ENCODE measurements around the gene SPAG16.

The SPAG16 gene

GRCh38 chr2:213241817-213242216 lies 42.4 kb upstream of the SPAG16 start:
- TF ChIP-seq CTCF (IDR thresholded peaks at IDR 0.05; ENCODE audit: control insufficient read depth, extremely low read depth, insufficient read depth): no peak
- H3K4me3 ChIP-seq (ENCODE audit: low read depth, low read length): no peak overlapping the region
- DNase-seq (ENCODE audit: low read depth): no peak

- DNase-seq (ENCODE audit: low read depth): no peak
- TF ChIP-seq CTCF (IDR thresholded peaks at IDR 0.05; ENCODE audit: control insufficient read depth, extremely low read depth, insufficient read depth): no peak
- no peak overlapping the region for H3K4me3 ChIP-seq (ENCODE audit: low read depth, low read length)
These were observed 41.6 kb upstream of the SPAG16 start for GRCh38 chr2:213242653-213243052.

- no peak for DNase-seq (ENCODE audit: low read depth)
- H3K4me3 ChIP-seq (ENCODE audit: low read depth, low read length): no peak overlapping the region
- TF ChIP-seq CTCF (IDR thresholded peaks at IDR 0.05; ENCODE audit: control insufficient read depth, extremely low read depth, insufficient read depth): no peak
These were observed 40.8 kb upstream of the SPAG16 start for GRCh38 chr2:213243189-213244044.

DNA sequence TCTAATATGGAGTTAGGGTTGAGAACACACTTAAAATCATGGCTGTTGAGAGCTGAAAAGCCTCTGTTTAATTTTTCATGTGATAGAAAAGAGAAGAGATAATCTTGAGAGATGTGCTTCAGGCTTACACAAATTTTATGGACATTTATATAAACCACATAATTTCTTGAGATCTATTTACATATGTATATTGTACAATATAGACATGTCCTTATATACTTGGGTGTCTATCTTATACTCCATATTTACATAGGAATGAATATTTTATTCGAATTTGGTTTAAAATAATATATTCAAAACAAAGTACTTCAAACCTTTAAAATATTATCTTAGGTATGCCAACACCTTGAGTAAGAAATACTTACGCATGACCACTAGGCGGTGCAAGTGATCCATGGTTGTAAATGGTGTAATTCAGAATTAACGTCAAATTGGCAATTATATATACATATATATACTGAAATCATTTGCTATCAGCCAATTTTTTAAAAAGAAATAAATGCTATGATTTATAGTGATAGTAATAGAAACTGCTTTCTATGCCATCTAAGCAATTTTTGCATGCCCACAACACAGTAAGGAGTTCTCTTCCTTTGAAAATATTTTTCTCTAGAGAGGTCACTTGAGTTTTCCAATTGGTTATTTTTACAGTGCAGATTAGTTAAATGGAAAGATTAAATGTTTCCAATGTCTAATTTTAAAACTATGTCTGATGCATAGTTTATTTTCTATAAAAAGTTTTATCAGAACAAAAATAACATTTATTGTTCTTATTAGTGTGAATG lies 37.6 kb upstream of the SPAG16 start:
- no peak overlapping the region for H3K4me3 ChIP-seq (ENCODE audit: low read depth, low read length)
- TF ChIP-seq CTCF (IDR thresholded peaks at IDR 0.05; ENCODE audit: control insufficient read depth, extremely low read depth, insufficient read depth): peak; percentile 64
- DNase-seq (ENCODE audit: low read depth): no peak

GRCh38 chr2:213247566-213247965 lies 36.7 kb upstream of the SPAG16 start:
- DNase-seq (ENCODE audit: low read depth): no peak

DNA sequence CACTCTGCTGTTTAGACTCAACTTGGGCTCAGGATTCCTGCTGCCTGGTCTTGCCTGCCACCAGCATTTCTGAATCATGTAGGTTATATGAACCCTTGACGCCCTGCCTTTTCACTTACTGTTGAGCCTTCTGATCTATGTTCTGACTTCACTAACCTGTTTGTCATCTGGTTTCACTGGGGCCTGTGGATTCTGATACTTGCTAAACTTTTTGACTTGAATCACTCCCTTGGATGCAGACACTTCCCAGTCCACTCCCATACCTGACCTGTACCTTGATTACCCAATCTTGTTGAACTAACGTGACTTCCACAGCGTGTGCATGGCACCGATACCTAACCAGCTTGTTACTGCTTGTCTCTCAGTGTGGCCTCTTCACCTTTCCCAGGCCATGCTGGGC lies 35.6 kb upstream of the SPAG16 start:
- no peak for TF ChIP-seq CTCF (IDR thresholded peaks at IDR 0.05; ENCODE audit: control insufficient read depth, extremely low read depth, insufficient read depth)
- no peak for DNase-seq (ENCODE audit: low read depth)
- no peak overlapping the region for H3K4me3 ChIP-seq (ENCODE audit: low read depth, low read length)

More at GRCh38 chr2:213247566-213247965, 36.7 kb upstream of the SPAG16 start:
- H3K4me3 ChIP-seq (ENCODE audit: low read depth, low read length): no peak overlapping the region
- TF ChIP-seq CTCF (IDR thresholded peaks at IDR 0.05; ENCODE audit: control insufficient read depth, extremely low read depth, insufficient read depth): no peak

Data from LNCaP clone FGC (cell line).